Glutamatergic neuron (in vitro differentiated cells): ENCODE data around the gene CCDC178. TPM values are rescaled to one million over a fixed set of nuclear protein-coding genes. Genes with fewer than 3 reads are reported as not detected.

Experiments used
- DNase-seq: peaks from one replicate; pipeline ENCODE4 v3.0.0; 2022
- H3K27ac Mint-ChIP-seq: one replicate; pipeline ENCODE4 v1.8.0; 2020; ENCODE audit warnings: mild to moderate bottlenecking, mixed read lengths, inconsistent platforms; ENCODE audit not compliant: unreplicated experiment
- H3K27me3 Mint-ChIP-seq: one replicate; pipeline ENCODE4 v1.8.0; 2020; ENCODE audit warnings: mild to moderate bottlenecking, moderate library complexity, mixed read lengths, inconsistent platforms; ENCODE audit not compliant: unreplicated experiment
- H3K36me3 Mint-ChIP-seq: one replicate; pipeline ENCODE4 v1.8.0; 2020; ENCODE audit warnings: mild to moderate bottlenecking, mixed read lengths, inconsistent platforms; ENCODE audit not compliant: unreplicated experiment
- H3K4me1 Mint-ChIP-seq: one replicate; pipeline ENCODE4 v1.8.0; 2020; ENCODE audit warnings: mild to moderate bottlenecking, low read depth, mixed read lengths, inconsistent platforms; ENCODE audit not compliant: unreplicated experiment
- H3K4me3 Mint-ChIP-seq: one replicate; pipeline ENCODE4 v1.8.0; 2020; ENCODE audit warnings: mild to moderate bottlenecking, mixed read lengths, inconsistent platforms; ENCODE audit not compliant: unreplicated experiment
- H3K9me3 Mint-ChIP-seq: one replicate; pipeline ENCODE4 v1.8.0; 2020; ENCODE audit warnings: mild to moderate bottlenecking, moderate library complexity, mixed read lengths, inconsistent platforms; ENCODE audit not compliant: unreplicated experiment
- total RNA-seq: library from RNA; stranded (reverse); fragmentation: NEBNext Ultra II Directional; extraction: Animal tissue kit (Norgen Biotek cat#: 25700); gene quantifications from one replicate; pipeline ENCODE4 v1.2.1, GENCODE V29; 2021; ENCODE audit not compliant: unreplicated experiment
- TF ChIP-seq, protein P1 (sequence below): fragments of 200-600 bp; sonication (generic); IDR thresholded peaks from one replicate; pipeline ENCODE4 v1.5.0; 2021; ENCODE audit not compliant: partially characterized antibody, unreplicated experiment

The CCDC178 gene
- total RNA-seq, 1 donor from 2014 or later: not detected

GRCh38 chr18:33239298-33239697 lies 201.2 kb downstream of the CCDC178 start:
- no peak overlapping the region for H3K4me3 Mint-ChIP-seq
- H3K36me3 Mint-ChIP-seq: no peaks in the 10 kb centered on the region
- no peak overlapping the region for H3K27ac Mint-ChIP-seq
- H3K4me1 Mint-ChIP-seq: no peaks in the 10 kb centered on the region
- TF ChIP-seq, protein P1, sequence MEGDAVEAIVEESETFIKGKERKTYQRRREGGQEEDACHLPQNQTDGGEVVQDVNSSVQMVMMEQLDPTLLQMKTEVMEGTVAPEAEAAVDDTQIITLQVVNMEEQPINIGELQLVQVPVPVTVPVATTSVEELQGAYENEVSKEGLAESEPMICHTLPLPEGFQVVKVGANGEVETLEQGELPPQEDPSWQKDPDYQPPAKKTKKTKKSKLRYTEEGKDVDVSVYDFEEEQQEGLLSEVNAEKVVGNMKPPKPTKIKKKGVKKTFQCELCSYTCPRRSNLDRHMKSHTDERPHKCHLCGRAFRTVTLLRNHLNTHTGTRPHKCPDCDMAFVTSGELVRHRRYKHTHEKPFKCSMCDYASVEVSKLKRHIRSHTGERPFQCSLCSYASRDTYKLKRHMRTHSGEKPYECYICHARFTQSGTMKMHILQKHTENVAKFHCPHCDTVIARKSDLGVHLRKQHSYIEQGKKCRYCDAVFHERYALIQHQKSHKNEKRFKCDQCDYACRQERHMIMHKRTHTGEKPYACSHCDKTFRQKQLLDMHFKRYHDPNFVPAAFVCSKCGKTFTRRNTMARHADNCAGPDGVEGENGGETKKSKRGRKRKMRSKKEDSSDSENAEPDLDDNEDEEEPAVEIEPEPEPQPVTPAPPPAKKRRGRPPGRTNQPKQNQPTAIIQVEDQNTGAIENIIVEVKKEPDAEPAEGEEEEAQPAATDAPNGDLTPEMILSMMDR: no peak
- DNase-seq: no peak
- no peaks in the 10 kb centered on the region for H3K27me3 Mint-ChIP-seq
- no peaks in the 10 kb centered on the region for H3K9me3 Mint-ChIP-seq

- Mint-ChIP-seq H3K27me3 (no peaks in the 10 kb centered on the region), H3K4me3 (no peak overlapping the region), H3K9me3 (no peaks in the 10 kb centered on the region), H3K36me3 (no peaks in the 10 kb centered on the region), H3K4me1 (peaks cover 2% of the 10 kb centered on the region), H3K27ac (no peak overlapping the region)
- no peak for DNase-seq
- TF ChIP-seq, protein P1: peak; percentile 28
These were observed 208.2 kb downstream of the CCDC178 start for GRCh38 chr18:33232318-33232626.

DNA sequence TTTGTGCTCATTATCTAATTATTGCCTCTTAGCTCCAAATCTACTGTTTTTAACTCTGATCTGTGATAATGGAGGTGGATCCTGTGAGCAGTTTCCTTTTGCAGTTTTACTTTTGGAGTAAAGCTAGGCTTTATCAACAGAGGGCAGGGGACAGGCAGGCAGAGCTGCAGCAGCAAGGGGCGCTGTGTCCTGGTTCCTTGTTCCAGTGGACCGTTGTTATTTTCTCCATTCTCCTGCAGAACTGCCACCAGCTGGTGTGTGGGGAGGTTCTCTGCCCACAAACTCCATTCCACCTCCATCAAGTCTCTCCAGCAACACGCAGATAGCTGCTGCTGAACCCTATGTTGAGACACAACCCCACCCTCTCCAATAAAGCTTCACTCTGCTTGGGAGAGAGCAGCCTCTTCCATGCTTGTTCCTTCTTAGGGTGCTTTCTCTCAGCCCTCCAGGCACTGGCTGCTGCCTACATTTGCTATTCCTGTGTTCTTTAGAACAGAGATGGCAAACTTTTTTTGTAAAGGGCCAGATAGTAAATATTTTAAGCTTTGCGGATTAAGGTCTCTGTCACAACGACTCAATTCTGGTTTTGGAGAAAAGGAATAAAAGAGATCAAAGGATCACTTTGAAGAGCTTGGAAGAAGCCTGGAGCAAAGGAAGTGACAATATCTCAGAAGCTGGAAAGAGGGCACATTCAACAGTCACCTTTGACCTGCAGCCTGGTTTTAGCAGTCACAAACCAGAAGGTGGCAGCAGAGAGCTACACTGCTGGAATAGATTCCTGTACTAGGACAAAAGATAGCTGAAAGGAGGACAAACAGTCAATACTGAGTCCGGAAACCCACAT lies 208.8 kb downstream of the CCDC178 start:
- TF ChIP-seq, protein P1: peak; percentile 88
- H3K27ac Mint-ChIP-seq: no peak overlapping the region
- no peaks in the 10 kb centered on the region for H3K27me3 Mint-ChIP-seq
- no peak overlapping the region for H3K4me3 Mint-ChIP-seq
- DNase-seq: peak; percentile 83
- no peaks in the 10 kb centered on the region for H3K9me3 Mint-ChIP-seq
- no peaks in the 10 kb centered on the region for H3K36me3 Mint-ChIP-seq
- H3K4me1 Mint-ChIP-seq: peaks cover 2% of the 10 kb centered on the region

- TF ChIP-seq, protein P1: no peak
- Mint-ChIP-seq H3K4me1 (no peaks in the 10 kb centered on the region), H3K4me3 (no peak overlapping the region), H3K36me3 (no peaks in the 10 kb centered on the region), H3K27me3 (no peaks in the 10 kb centered on the region), H3K27ac (no peak overlapping the region), H3K9me3 (no peaks in the 10 kb centered on the region)
- no peak for DNase-seq
These were observed 228.2 kb downstream of the CCDC178 start for GRCh38 chr18:33212363-33212762.

DNA sequence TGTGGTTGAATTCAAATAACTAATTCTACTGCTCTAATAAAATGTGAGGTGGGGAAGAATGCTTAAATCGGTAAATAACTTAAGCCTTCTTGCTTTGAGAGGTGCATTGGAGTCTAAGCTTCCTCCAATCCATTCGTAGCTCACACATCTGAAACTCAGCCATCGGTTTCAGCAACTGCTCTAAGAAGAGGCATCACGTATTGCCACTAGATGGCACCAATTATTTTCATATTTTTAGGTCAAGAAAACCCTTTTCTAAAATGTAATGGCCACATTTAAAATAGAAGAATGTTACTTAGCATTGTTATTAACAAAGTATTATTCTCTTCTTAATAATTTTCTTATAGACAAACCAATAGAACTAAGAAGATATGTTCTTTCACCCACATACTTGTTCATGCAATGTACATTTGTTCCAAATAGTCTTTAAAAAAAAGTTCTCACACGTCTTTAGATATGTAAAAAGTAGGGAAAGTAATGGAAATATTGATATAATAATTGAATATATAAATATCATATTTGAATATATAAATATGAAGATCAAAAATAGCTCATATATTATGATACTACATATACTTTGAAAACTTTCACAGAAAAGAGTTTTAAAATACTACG lies 229.8 kb downstream of the CCDC178 start:
- TF ChIP-seq, protein P1: peak; percentile 70
- Mint-ChIP-seq H3K27ac (no peak overlapping the region), H3K27me3 (no peaks in the 10 kb centered on the region), H3K9me3 (no peaks in the 10 kb centered on the region), H3K4me1 (no peaks in the 10 kb centered on the region), H3K4me3 (no peak overlapping the region), H3K36me3 (no peaks in the 10 kb centered on the region)
- no peak for DNase-seq
